GM19397 (cell line): ENCODE results near the gene JARID2.

Experiments used
- ATAC-seq: cut with Tn5 transposase; IDR thresholded peaks from one replicate; pipeline ENCODE4 v1.9.1; 2021; ENCODE audit warnings: mild to moderate bottlenecking, moderate library complexity; ENCODE audit not compliant: unreplicated experiment

Gene JARID2

GRCh38 chr6:15500901-15501825 is 255.3 kb downstream of the JARID2 start:
- ATAC-seq, result no peak

GRCh38 chr6:15501826-15502445 is 256.1 kb downstream of the JARID2 start:
- ATAC-seq, result no peak

- no peak for ATAC-seq
These were observed 256.8 kb downstream of the JARID2 start for GRCh38 chr6:15502446-15503345.

- ATAC-seq, result no peak
These were observed 257.4 kb downstream of the JARID2 start for GRCh38 chr6:15503346-15503680.

GRCh38 chr6:15504040-15504495 is 258.2 kb downstream of the JARID2 start:
- no peak for ATAC-seq

- no peak for ATAC-seq
These were observed 258.9 kb downstream of the JARID2 start for GRCh38 chr6:15504581-15505350.

GRCh38 chr6:15505463-15505918 is 259.6 kb downstream of the JARID2 start:
- ATAC-seq, result no peak

GRCh38 chr6:15506066-15506465 is 260.2 kb downstream of the JARID2 start:
- ATAC-seq, result no peak

- no peak for ATAC-seq
These were observed 261.4 kb downstream of the JARID2 start for GRCh38 chr6:15507221-15507620.

GRCh38 chr6:15507746-15508145 is 261.9 kb downstream of the JARID2 start:
- no peak for ATAC-seq

- no peak for ATAC-seq
These were observed 262.6 kb downstream of the JARID2 start for GRCh38 chr6:15508441-15508871.

- no peak for ATAC-seq
These were observed 263.1 kb downstream of the JARID2 start for GRCh38 chr6:15508931-15509330.

GRCh38 chr6:15509335-15509933 is 263.6 kb downstream of the JARID2 start:
- ATAC-seq, result no peak

GRCh38 chr6:15510121-15510520 is 264.3 kb downstream of the JARID2 start:
- no peak for ATAC-seq

- no peak for ATAC-seq
These were observed 264.8 kb downstream of the JARID2 start for GRCh38 chr6:15510536-15511247.

- no peak for ATAC-seq
These were observed 265.6 kb downstream of the JARID2 start for GRCh38 chr6:15511248-15512125.

GRCh38 chr6:15512126-15512525 is 266.3 kb downstream of the JARID2 start:
- no peak for ATAC-seq

- no peak for ATAC-seq
These were observed 266.9 kb downstream of the JARID2 start for GRCh38 chr6:15512721-15513120.
